Measurements from ENCODE around the gene ZNF2.
"Not testable (repeated sequence)": the region's sequence is repeated elsewhere in the genome, so short reads cannot be mapped to it uniquely, and the experiment has no call there.

Gene ZNF2

DNA sequence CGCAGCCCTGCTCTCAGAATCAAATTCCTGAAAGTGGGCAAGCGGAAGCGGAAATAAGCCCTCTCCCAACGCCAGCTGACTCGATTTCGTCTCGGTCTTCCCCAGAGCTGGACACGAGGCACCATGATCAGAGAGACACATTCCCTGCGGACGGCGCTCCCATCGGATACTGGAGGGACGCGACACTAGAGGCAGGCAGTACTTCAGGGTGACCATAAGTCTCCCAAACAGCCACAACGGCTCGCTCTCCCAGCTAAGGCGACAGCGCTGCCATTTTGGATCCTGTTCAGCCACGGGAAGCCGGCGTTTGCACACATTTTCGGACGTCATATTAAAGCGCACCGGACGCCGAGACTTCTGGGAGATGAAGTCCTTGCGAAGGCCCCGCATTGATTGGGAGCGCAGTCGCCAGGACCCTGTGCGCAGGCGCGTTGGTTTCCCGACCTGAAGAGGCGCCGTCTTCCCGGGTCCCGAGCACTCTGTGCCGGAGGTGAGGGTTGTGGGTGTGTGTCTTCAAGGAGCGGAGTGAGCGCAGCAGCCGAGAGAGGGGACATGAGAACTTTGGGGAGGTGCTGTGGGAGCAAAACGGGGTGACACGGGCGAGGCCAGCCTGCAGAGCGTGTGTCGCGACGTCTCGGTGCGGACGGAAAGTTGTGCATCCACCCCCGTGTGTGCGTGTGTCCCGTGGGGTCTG is at the start of gene ZNF2:
Gene ZNF2, plus strand, starts transcription at position 439 of the 694 bp plus-strand sequence. CDS start 10,418 bp downstream, outside the sequence.
- in situ Hi-C loops (cut with MboI; ENCODE audit: low sequenced_read_pairs) = no loop called here

DNA sequence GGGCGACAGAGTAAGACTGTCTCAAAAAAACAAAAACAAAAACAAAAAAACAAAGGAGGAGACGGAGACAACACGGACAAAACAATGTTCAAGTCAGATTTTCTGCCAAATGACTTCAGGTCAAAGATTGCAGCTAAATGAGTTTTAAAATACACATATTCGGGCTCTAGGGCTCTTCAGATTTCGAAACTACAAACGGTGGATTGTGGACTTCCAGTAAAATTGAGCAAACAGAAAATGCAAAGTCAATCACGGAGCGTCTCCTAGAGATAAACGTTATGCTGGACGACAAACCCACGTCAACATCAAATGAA is 44.6 kb upstream of the ZNF2 start:
- in situ Hi-C loops (cut with MboI; ENCODE audit: low sequenced_read_pairs) = no loop called here

DNA sequence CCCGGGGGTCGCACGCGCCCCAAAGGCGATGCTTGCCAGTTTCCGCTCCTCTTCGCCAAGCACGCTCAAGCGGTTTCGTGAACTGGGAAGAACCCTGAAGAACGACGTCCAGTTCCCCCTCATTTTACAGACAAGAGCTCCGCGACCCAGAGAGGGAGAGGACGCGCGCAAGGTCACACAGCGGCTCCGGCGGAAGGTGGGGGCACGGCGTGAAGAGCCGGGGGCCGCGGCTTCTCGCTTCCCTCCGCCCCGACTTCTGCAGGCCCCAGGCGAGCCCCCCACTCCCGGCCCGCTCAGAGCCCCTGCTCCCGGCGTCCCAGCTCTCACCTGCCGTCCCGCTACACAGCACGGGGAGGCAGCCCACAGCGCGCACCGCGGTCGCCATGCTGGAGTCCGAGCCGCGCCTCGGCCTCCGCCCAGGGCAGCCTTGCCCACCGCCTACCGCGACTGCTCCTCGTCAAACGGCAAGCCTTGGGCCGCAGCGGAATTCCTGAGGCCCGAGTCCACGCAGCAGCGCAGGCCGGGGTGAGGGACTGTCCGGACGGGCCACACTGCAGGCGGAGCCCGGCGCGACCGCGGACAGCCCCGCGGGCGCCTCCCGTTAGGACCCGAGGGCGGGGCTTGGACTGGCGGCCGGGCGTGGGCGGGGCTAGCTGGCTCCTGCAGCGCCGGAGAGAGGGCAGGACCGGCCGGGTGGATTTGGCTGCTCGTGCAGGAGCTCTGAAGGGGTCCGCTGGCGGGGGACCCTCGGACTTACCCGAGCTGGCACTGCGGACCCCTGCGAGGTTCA is 44.0 kb upstream of the ZNF2 start, which contains the start of gene MRPS5:
Gene MRPS5, minus strand, starts transcription at position 402 of the 790 bp plus-strand sequence. Its CDS starts 17 bp downstream, at position 385.
- in situ Hi-C loops (cut with MboI; ENCODE audit: low sequenced_read_pairs) = no loop called here

DNA sequence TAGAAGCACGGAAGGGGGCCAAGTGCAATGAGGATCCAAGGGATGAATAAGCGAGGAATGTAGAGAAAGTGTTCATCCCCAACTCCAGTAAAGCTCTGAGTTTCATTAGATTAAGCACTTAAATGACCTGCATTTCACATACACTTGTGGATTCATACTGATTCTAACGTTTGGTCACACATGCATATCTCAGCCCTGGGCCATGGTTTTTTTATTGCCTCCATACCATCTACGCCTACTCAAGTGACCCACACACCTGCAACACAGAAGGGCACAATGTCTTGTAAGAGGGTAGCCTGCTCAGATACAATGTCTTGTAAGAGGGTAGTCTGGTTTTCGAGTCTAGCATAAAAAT is 43.4 kb upstream of the ZNF2 start:
- in situ Hi-C loops (cut with MboI; ENCODE audit: low sequenced_read_pairs) = no loop called here

DNA sequence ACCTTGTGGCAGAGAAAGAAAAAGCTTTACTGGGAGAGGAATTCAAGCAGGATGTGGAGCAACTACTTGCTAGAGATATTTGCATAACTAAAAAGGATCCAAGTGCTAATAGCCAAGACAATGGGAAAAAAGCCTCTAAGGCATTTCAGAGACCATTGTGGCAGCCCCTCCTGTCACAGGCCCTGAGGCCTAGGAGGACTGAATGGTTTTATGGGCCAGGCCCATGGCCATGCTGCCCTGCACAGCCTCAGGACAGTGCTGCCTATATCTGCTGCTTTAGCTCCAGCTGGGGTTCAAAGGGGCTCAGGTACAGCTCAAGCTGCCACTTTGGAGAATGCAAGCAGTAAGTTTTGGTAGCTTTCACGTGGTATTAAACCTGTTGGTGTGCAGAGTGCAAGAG is 26.9 kb upstream of the ZNF2 start:
- in situ Hi-C loops (cut with MboI; ENCODE audit: low sequenced_read_pairs) = no loop called here

DNA sequence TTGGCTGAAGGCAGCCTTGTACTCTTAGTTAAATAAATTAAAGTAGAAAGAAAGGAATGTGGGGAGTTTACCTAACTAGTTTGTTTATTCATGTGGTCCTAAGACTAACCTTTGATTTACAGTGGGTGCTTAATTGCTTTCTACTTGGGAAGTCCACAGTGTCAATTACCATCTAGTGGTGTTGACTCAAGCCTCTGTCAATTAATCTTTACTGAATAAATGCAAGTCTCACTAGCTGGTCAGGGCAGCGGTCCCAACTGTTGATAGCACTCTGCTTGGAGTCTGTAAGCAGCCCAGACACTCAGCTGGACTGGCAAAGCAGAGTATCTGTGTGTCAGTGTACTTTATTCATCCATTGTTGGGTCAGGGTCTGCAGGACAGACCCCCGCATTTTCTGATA is 21.8 kb upstream of the ZNF2 start:
- in situ Hi-C loops (cut with MboI; ENCODE audit: low sequenced_read_pairs) = no loop called here

- in situ Hi-C loops (cut with MboI; ENCODE audit: low sequenced_read_pairs) = no loop called here
Measured at GRCh38 chr2:95149397-95149984, 16.1 kb upstream of the ZNF2 start.

- in situ Hi-C loops (cut with MboI; ENCODE audit: low sequenced_read_pairs) = no loop called here
Measured at GRCh38 chr2:95158441-95158840, 7.2 kb upstream of the ZNF2 start.

GRCh38 chr2:95158891-95159619 is 6.6 kb upstream of the ZNF2 start:
- in situ Hi-C loops (cut with MboI; ENCODE audit: low sequenced_read_pairs) = no loop called here

GRCh38 chr2:95159690-95160449 is 5.7 kb upstream of the ZNF2 start, which contains the start of gene ZNF514:
ZNF514 (minus strand) TSS chr2:95159848; CDS start chr2:95153253, 6,595 bp downstream.
- in situ Hi-C loops (cut with MboI; ENCODE audit: low sequenced_read_pairs) = no loop called here

DNA sequence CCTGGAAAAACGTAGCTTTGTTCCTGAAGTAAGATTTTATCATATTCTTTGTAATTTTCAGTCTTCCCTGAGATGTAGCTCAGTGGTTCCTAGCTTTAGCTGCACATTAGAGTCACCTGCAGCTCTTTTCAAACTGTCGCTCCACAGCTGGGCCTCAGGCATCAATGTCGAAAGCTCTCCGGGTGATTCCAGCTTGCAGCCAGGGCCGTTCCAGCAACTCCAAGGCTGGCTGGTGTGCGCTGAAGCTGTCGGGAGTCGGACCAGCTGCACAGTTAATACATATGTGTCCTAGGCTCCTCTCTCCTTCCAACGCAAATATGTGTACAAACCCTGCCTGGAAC is 609 bp upstream of the ZNF2 start:
- in situ Hi-C loops (cut with MboI; ENCODE audit: low sequenced_read_pairs) = no loop called here

- in situ Hi-C loops (cut with MboI; ENCODE audit: low sequenced_read_pairs) = no loop called here
Measured at GRCh38 chr2:95166065-95166763, 605 bp downstream of the ZNF2 start.

DNA sequence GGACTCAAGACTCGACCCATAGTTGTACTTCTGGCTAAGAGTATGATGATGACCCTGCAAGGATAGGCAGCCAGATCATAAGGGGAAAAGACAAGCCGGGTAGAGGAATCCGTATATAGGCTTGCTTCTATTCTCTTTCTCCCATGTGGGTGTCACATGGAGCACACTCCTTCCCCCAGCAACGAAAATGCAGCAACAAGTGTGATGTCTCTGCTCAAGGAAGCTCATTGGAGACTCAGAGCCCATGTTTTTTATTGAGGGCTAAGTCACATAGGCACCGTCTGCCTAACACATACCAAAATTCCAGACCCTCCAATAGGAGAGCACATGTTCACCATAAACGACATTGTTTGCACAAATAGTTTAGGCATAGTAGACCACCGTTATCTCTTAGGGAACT is 6.3 kb downstream of the ZNF2 start:
- in situ Hi-C loops (cut with MboI; ENCODE audit: low sequenced_read_pairs) = no loop called here

DNA sequence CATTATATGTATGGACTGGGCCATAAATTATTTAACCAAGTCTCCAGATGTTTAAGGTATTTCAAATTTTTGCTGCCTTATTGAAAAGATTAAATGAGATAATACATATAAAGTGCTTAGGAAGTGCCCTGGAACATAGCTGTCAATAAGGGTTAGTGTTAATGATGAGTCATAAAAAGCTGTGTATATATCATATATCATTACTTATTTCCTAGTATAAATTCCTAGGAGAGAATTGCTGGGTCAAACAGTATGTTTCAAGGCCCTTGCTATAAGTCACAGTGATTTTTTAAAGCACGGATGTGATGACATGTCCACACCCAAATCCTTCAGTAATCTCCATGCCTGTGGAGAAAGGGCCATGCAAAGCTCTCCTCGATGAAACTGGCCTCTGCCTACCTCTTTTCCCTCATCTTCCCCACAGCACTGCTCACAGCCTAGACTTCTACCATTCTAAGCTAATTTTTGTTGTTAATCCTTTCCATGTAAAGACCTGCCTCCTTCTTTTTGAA is 8.5 kb downstream of the ZNF2 start:
- in situ Hi-C loops (cut with MboI; ENCODE audit: low sequenced_read_pairs) = no loop called here

DNA sequence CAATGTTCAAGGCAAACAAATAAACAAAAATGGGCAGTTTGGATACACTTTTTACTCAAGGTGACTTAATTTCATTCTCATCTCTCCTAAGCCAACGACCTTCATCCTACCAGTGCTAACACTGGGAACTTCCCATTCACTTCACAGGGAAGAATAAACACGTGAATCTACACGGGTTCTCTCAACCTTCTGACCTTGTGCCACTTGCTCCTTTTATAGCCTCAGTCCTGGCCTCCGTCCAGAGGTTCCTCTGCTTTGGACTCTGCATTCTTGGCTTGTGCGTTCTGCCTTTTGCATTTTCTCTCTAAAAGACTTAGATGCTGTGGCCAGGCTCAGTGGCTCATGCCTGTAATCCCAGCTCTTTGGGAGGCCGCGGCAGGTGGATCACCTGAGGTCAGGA is 13.8 kb downstream of the ZNF2 start:
- in situ Hi-C loops (cut with MboI; ENCODE audit: low sequenced_read_pairs) = no loop called here

DNA sequence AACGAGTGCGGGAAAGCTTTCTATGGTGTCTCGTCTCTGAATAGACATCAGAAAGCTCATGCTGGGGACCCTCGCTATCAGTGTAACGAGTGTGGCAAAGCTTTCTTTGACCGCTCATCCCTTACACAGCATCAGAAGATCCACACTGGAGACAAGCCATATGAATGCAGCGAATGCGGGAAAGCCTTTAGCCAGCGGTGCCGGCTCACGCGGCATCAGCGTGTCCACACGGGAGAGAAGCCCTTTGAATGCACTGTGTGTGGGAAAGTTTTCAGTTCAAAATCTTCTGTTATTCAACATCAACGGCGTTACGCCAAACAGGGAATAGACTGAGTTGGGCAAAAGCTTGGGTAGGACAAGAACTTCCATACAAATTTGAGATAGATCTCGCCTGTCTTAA is 16.2 kb downstream of the ZNF2 start:
- in situ Hi-C loops (cut with MboI; ENCODE audit: low sequenced_read_pairs) = no loop called here

- in situ Hi-C loops (cut with MboI; ENCODE audit: low sequenced_read_pairs) = no loop called here
Measured at GRCh38 chr2:95185197-95185596, 19.6 kb downstream of the ZNF2 start.

- in situ Hi-C loops (cut with MboI; ENCODE audit: low sequenced_read_pairs) = no loop called here
Measured at GRCh38 chr2:95185973-95186372, 20.4 kb downstream of the ZNF2 start.

DNA sequence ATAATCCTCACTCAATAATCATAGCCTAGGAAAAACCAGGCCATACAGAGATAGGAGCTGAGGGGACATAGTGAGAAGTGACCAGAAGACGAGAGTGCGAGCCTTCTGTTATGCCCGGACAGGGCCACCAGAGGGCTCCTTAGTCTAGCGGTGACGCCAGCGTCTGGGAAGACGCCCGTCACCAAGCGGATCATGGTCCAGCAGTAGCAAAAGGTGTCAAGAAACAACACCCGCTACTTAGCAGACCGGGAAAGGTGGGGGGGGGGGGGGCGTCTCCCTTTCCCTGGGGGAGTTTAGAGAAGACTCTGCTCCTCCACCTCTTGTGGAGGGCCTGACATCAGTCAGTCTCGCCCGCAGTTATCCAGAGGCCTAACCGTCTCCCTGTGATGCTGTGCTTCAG is 27.3 kb downstream of the ZNF2 start:
- in situ Hi-C loops (cut with MboI; ENCODE audit: low sequenced_read_pairs) = not testable (repeated sequence)

GRCh38 chr2:95203911-95204310 is 38.3 kb downstream of the ZNF2 start:
- in situ Hi-C loops (cut with MboI; ENCODE audit: low sequenced_read_pairs) = no loop called here
